GM21423 (cell line): ENCODE measurements around the gene SP5.
"Not testable (repeated sequence)": the region's sequence is repeated elsewhere in the genome, so short reads cannot be mapped to it uniquely, and the experiment has no call there.

Experiments
- ATAC-seq: cut with Tn5 transposase; IDR thresholded peaks from one replicate; pipeline ENCODE4 v1.9.1; 2021; ENCODE audit warnings: mild to moderate bottlenecking, moderate library complexity; ENCODE audit not compliant: unreplicated experiment

Gene SP5

DNA sequence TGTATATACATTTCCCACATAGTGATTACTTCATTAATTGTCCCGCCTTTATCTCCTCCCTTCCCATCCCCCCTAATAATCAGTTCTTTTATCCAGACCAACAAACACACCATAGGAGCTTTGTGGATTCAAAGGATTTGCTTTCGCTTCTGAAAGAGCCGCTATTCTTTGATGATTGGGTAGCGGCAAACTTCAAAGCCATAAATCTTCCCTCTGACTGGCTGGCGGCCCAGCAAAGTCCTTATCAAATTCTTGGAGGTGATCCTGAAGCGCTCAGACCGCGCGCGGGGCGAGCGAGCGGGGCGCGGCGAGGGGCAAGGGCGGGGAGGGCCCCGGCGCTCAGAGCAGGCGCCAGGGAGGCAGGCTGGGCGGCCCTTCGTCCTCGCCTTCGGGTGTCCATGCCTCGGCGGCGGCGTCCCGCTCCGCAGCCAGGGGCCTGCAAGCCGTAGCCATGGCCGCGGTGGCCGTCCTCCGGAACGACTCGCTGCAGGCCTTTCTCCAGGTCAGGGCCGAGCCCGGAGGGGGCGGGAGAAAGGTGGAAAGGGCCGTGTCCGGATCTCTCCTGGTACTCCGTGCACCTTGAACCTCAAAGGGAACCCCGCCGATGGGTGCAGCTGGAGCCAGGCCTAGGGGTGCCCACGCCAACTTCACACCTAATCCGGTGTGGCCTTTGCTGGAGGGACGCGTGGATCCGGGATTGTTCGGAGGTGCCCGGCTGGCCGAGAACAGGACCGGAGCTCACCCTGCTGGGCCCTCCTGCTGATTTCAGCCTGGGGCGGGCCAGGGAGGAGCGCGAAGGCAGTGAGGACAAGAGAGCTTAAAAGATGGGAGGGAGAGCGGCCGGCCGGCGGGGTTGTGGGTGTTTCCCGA, at the start of gene SP5:
Gene SP5 (plus strand): TSS at position 276 of the 870 bp plus-strand sequence. CDS start 176 bp downstream, at position 452.
- no peak for ATAC-seq

DNA sequence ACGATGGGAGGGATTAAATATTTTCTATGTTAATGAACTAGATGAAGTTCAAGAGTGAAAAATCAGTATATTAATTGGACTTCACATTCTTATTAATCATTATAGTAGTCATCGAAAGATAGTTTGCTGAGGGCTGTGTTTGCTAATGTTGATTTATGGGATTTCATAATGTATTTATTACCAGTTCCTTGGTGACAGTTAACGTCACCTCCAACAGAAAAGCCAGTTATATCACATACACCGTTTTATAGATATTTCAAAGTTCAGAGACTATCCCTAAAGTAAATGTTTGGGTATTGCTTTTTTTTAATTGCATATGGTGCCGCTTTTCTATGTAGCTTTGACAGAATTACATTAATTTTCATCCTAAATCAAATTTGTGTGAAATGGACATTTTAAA, 49.4 kb upstream of the SP5 start:
- ATAC-seq, result no peak

DNA sequence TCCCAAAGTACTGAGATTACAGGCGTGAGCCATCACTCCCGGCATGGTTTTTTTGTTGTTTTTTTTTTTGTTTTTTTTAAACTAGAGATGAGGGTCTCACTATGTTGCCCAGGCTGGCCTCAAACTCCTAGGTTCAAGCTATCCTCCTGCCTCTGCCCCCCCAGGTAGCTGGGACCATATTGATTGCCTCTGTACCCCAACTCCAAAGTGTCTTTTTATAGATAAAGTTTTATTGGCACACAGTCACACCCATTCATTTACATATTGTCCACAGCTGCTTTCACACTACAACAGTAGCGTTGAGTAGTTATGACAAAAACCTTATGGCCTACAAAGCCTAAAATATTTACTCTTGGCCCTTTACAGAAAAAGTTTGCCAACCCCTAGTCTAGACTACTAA, 45.2 kb upstream of the SP5 start:
- no peak for ATAC-seq

DNA sequence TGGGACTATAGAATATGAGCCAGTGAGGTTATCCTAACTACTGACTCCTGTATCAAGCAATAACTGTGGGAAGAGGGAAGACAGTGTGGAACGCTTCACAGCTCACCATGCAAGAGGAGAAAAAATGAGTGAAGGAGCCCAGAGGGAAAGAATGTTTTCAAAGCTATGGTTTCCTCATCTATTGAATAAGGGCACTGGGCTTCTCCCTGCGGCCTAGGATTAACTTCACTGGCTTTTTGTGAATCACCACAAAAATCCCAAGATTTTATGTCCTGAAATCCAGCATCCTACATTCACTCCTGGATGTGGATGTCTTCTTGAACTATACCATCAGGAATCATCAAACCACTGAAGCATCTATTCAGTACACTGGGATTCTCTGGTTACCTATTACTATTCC, 44.5 kb upstream of the SP5 start:
- no peak for ATAC-seq

DNA sequence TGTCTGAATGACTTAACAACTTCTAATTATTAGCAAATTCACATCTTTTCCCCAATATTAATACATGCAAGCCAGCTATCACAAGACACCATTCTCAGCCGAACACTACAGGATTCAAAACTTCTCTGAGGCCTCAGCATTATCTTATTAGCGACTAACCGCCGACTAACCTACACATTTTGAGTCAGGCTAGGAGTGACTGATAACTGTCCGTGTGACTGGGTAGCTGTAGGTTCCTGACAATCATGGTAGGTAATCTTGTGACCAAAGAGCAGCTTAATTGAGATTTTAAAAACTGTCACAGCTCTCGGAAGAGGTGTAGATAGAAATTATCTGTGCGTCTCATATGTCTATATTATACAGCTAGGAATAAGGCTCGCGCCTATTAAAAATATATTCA, 44.1 kb upstream of the SP5 start:
- ATAC-seq, result no peak

DNA sequence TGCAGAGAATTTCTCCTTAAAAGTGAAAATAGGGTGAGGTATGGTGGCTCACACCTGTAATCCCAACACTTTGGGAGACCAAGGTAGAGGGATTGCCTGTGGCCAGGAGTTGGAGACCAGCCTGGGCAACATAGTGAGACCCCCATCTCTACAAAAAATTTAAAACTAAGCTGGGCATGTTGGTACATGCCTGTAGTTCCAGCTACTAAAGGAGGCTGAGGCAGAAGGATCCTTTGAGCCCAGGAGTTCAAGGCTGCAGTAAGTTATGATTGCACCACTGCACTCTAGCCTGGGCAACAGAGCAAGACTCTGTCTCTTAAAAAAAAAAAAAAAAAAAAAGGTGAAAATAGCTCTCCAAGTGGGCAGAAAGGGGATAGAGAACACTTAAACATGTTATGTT, 40.9 kb upstream of the SP5 start:
- ATAC-seq, result not testable (repeated sequence)

DNA sequence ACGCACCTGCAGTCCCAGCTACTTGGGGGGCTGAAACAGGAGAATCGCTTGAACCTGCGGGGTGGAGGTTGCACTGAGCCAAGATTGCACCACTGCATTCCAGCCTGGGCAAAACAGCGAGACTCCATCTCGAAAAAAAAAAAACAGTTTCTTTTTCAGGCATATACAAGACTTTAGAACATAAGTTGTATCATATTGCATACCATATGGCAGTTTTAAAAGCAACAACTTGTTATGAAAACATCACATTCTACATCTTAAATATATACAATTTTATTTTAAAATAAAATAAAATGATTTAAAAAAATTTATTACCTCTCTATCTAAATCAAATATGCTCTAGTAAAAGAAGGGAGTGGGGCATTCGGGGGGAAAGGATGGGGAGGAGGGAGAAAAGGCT, 39.4 kb upstream of the SP5 start:
- no peak for ATAC-seq

DNA sequence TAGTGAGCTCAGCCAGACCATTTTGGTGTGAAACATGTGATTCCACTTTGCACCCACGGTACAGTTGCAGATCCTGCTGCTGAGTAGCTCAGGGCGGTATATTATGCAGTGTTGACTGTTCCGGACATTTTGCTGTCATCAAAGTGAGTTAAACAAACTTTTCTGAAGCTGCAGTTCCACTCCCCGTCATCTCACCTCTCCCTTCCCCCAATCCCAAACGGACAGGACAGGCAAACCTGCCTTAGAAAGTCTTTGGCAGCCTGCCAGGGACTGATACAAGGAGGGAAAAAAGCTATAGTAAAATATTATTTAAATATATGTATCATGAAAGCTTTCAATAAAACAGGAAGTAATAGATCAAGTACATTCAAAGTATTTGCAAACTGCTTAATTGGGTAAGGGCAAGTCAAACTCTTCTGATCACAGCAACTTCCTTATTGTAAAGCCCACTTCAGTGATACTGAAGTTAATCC, 35.5 kb upstream of the SP5 start:
- ATAC-seq, result no peak

DNA sequence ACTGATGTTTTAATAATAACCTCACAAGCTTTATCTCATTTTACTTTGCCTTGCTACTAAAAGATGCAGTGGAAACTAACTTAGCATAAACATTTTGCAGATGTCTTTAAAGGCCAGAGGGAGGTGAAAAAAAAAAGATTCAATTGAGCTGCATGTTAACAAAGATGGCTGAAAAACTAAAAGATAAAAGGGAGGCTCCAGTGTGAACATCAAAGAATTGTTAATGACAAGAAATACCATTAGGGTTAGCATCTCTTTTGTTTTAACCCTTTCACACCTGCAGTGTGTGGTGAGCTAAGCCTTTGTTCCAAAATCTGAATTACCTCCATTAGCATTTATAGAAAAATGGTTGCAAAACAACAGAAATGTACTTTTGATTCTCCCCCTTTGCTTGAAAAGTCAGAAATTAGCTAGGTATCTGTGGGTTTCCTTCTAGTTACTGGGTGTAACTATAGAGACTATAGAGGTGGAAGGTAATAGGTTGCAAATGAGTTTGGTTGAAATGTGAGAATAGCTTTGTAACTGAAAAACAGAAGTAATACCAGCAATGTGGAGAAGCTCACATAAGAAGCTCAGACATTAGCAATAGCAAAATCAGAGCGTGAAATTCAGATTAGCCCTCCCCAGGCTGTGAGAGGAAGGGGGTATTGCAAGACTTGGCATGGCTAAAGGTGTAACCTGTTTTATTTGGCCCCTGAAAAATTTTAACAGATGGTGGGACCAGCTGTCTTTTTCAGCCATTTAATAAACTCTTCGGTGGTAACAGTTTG, 34.8 kb upstream of the SP5 start:
- peak; percentile 80 for ATAC-seq

DNA sequence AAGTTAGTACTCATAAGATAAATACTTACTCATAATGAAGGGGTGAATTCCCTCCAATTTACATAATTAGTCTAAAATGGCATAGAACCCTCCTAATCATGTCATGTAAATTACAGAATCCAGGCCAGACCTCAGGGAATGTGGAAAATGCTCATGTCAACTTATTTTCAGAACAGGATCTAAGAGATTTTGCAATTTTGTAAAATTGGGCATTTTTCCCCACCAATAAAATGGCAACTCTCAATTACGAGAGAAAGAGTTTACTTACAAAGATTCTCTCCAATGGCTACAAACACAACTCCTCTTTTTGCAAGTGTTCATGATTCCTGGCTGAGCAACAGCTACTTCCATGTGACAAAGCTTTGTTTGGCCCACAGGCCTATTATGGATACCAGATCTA, 33.8 kb upstream of the SP5 start:
- no peak for ATAC-seq

DNA sequence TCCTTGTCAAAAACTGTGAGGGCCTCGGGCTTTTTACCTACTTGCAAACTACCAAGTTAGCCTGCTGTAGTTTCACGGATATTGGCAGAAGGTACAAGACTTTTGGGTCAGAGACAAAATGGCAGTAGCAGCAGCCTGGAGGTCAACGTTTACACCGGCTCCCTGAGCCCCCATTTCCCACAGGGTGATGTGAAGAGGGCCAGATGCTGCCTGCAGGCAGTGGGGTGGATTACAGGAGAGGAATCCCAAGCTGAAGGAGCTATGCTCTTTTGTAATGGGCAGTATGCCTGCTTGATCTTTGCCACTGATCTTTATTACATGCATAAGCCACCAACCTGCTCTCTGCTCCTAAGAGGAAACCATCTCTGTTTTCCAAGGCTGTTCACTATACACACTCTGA, 29.5 kb upstream of the SP5 start:
- no peak for ATAC-seq

DNA sequence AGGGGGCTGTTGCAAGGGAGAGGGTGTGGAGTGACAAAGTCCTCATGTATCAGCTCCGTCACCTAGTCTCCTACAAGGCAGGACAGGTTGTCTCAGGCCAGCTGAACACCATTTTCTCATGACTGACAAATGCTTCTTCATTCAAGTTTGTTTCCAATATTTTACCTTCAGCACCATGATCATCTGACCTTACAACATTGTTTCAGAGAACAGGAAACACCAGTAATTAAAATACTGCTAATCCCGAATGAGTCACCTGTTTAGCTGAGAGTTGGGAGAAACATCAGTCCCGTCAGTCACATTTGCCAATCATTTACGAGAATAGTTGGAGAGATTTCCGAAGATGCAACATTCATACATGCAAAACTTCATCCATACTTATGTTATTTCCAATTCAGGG, 25.7 kb upstream of the SP5 start:
- no peak for ATAC-seq

DNA sequence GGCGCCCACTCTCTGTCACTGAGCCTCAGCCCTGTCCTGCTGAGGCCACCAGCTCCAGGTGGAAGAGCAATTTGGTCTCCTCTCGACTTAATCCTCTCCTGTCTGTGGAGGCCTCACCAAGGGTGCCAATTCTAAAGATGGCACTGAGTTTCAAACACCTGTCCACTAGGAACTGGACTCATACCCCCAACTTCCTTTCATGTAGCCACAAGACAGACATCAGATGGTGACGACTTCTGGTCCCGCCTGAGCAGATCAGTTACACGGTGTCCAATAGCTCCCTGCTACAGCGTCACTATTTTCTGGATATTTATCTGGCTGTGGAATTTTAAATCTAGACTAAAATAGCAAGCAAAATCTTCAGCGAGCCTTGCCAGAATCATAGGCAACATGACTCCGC, 24.5 kb upstream of the SP5 start:
- no peak for ATAC-seq

DNA sequence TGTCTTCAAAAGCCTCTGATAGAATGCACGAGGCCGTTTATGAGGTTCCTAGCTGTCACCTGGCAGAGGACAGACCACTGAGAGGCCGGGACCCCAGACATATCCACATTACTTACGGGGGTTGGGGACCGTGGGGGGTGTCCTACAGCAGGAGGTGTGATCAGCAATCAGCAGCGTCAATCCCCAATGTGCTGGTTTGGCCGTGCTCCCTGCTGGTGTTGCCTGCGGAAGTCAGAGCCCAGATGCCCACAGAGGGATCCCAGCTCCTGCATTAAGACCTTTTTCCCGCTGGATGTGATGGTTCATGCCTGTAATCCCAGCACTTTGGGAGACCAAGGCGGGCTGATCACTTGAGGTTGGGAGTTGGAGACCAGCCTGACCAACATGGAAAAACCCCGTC, 20.8 kb upstream of the SP5 start:
- ATAC-seq, result no peak

DNA sequence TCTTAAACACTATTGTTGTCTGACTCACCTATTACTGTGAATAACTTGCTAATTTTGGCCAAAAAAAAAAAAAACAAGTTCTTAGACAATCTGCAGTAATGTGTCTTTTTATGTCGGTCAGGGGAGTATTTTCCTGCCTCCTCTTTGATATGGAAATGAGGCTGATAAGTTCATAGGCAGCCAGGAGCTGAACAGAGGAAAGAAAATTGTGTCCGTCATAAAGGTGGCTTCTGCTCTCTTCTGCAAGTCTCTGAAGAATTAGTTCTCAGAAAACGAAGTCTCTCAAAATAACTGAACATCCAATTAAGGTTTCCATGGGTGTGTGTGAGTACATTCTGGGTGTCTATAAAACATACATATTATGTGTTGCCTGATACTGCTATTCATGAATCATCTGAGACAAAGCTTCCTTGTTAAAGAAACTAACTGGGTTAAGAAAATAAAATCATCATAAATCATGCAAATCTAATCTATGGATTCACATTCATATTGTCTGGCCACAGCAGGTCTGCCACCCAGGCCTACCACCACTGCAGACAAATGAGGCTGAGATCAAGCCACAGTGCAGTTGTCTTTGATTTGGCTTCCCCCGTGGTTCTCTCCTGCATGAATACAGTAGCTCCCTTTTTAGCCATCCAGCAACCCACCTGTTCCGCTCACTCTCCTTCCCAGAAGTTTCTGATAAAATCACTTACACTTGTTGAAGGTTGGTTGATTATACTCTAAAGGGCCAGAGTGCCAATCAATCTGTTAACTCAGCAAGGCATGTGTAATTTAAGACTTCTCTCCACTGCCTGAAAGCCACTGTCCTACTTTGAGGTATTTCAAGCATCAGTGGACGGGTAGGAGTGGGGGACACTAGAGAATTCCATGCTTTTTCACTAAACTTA, 19.4 kb upstream of the SP5 start:
- no peak for ATAC-seq

DNA sequence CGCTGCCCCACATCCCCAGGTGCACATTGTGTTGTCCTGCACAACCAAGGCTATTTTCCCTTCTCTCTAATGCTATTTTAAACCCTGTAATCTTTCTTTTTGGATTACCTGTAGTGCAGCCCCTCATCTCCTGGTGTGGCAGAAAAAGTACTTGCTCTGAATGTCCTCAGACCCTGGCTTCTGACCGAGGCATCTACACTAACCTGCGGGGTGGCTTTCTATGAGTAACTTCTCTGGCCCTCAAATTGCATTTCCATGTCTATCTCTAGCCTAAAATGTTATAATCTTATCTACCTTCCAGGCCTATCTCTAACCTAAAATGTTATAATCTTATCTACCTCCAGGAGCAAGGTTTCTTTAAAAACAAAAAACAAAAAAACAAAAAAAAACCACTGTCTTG, 18.2 kb upstream of the SP5 start:
- no peak for ATAC-seq

DNA sequence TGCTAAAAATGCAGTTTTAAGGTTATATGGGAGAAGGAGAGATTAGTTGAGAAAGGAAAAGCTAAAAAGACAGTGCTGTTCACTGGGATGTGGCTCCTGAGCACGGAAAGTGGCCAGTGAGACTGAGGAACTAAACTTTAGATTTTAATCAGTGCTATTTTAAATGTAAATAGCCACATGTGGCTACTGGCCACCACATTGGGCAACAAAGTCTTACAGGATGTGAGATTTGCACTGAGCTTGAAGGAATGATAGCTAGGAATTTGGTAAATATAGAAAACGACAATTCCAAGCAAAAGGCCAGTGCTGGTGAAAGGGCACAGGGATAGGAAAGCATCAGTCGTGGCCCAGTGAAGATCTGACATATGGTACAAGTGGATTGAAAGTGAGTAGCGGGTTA, 14.1 kb upstream of the SP5 start:
- ATAC-seq, result no peak

DNA sequence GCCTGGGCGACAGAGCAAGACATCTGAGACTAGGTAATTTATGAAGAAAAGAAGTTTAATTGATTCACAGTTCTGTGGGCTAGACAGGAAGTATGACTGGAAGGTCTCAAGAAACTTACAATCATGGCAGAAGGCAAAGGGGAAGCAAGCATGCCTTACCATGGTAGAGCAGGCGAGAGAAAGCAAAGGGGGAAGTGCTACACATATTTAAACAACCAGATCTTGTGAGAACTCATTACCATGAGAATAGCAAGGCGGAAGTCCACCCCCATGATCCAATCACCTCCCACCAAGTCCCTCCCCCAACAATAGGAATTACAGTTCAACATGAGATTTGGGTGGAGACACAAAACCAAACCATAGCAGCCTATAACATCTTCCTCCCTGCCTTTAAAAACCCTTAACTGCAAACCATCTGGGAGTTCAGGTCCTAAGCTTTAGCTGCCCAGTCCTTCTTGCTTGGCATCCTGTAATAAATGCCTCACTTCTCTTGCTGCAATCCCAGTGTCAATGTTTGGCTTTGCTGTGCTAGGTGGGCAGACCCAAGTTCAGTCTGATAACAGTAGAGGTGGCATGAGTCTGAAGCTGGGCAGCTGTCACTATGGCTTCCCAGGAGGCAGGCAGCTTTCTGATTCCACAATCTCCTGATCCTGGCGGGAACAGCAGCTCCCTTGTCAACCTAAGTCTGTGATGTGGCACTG, 11.2 kb upstream of the SP5 start:
- no peak for ATAC-seq

DNA sequence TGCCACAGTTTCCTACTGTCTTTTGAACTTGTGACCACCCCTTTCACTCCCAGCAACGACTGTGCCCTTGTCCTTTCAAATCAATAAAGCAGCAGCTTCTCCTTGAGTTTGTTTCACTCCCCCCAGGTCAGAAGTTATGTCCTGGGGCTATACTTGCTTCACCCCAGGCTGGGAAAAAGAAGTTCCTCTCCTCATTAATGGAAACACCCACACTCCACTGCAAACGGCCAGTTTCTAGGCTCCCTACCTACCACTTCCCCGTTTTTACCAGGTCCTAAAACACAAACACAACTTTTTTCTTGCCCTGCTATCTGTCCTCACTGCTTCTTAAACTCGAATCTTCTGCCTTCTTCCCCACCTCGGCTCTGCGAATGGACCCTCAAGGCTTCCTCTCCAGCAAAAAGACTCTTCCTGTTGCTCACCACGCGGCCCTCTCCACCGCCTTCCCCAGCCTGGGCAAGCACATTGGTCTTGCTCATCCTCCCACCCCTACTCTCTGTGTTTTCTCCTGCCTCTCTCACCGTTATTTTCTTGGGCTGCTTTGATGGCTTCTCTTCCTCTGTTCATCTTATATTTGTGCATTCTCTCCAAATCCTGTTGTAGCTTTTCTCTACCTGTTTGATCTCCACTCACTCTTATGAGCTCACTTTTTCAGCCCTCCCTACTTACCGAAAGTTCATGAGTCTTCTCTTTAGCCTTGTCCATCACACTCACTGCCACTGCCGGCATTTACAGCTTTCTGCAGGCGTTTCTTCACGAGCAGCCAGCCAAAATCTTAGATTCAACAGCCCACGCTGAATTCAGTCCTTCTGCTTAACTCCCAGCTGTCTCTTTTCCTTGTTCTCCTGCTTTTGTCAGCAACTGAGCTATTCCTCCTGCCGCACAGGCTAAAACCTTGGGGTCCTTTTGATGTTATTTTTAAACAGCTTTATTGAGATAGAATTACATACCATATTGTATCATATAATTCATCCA, 7.0 kb upstream of the SP5 start:
- no peak for ATAC-seq
